Activated CD8-positive, alpha-beta memory T cell treated with anti-CD3 and anti-CD28 coated beads for 24 hours (primary cell): ENCODE measurements around the gene PPRC1.

Experiments
- DNase-seq: peaks from one replicate; pipeline ENCODE4 v3.0.0-alpha.2; 2020

PPRC1 gene

GRCh38 chr10:102132563-102133372 is at the start of gene PPRC1:
TSS of gene PPRC1 (plus strand) at chr10:102133040. CDS start at chr10:102133069, 29 bp downstream.
- DNase-seq: peak; percentile 97

- DNase-seq: no peak
Measured at GRCh38 chr10:102083541-102083940, 49.3 kb upstream of the PPRC1 start.

GRCh38 chr10:102085336-102085735 is 47.5 kb upstream of the PPRC1 start:
- no peak for DNase-seq

- no peak for DNase-seq
Measured at GRCh38 chr10:102086196-102086595, 46.6 kb upstream of the PPRC1 start.

DNA sequence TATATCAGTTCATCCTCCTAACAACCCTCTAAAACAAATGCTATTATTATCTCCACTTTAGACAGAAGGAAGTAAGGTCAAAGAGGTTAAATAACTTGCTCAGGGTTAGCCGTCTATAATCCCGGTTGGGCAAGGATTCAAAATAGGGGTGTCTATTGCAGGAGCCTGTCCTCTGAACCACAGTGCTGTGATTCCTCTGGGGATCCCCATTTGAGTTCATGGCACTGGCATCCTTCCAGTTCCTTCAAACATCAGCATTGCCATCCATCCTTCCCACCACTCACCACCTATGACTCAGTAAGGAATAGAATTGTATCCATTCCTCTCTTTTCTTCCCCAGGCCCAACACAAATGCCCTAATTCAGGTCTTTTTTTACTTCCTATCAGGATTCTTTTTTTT is 42.1 kb upstream of the PPRC1 start:
- DNase-seq: no peak

DNA sequence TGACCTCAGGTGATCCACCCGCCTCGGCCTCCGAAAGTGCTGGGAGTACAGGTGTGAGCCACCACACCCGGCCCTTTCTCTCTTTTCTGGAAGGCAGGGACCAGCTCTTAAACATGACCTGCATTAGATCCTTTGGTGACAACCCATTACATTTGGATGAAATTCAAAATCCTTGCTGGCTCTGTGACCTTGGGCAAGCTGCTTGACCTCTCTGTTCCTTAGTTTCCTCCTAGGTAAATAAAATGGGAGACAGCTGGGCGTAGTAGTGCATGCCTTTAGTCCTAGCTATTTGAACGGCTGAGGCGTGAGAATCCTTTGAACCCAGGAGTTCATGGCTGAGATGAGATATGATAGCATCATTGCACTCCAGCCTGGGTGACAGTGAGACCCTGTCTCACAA is 36.4 kb upstream of the PPRC1 start:
- no peak for DNase-seq

DNA sequence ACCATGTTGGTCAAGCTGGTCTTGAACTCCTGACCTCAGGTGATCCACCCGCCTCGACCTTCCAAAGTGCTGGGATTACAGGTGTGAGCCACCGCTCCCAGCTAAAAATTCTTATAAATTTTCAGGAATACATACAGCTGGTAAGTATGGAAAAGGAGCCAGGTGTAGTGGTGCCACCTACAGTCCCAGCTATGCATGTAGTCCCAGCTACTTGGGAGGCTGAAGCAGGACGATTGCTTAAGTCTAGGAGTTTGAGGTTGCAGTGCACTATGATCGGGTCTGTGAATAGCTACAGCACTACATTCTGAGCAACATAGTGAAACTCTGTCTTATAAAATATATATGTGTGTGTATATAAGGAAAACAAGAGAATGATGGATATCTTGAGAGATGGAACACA is 31.7 kb upstream of the PPRC1 start:
- DNase-seq: no peak

GRCh38 chr10:102102421-102102820 is 30.4 kb upstream of the PPRC1 start:
- no peak for DNase-seq

GRCh38 chr10:102106998-102107397 is 25.8 kb upstream of the PPRC1 start:
- no peak for DNase-seq

GRCh38 chr10:102109166-102110116 is 23.4 kb upstream of the PPRC1 start:
- no peak for DNase-seq

GRCh38 chr10:102111276-102111675 is 21.6 kb upstream of the PPRC1 start:
- no peak for DNase-seq

DNA sequence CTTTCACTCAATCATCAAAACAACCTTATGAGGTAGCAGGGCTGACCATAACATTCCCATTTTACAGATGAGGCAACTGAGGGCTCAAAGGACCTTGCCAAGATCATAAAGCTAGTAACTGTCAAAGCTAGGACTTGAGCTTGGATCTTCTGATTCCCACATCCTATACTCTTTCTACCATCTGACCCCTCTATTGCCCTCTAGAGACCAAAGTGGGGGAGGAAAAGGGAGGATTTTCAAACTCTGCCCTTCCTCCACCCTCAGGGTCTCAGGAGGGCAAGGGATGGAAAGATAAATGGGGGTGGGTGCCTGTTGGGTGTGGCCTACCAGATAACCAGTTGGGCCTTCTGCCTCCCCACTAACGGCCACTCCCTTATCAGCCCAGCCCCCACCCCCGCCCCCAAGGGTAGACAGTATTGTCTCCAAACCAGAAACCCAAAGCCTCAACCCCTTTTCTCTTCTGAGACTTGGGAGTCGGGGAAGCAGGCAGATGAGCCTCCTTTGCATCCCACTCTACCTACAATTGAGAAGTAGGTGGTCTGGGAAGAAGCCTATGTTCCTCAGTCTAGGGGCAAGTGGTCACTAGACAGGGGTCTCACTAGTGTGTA is 20.5 kb upstream of the PPRC1 start:
- DNase-seq: no peak

DNA sequence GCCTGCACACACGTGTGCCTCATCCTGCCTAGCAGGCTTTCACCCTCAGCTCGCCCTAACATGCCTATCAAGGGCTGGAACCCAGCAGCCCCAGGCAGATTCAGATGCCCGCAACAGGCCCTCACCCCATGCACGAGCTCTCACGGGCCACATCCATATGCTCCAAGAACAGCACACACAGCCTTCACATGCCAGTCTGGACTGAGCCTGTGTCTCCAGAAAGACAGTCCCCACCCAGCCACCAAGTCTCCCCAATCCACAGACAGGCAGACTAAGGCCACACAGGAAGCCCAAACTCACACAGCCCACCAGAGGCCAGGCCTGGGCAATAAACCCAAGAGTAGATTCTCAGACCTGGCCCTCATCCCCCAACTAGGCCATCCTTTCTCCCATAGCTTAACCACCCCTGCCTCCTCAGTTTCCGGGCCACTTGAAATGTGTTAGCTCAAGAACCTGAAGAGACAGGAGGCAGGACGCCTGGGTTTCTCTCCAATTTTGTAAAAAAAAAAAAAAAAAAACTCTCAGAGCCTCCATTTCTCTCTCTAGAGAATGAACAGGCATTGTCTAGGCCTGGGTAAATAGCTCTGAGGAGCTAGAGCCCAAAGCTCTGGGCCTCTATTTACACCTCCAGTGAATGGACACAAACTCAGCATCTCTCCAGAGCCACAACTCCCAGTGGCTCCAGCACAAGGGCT is 19.4 kb upstream of the PPRC1 start:
- peak; percentile 62 for DNase-seq

- peak; percentile 72 for DNase-seq
Measured at GRCh38 chr10:102113956-102114857, 18.6 kb upstream of the PPRC1 start.

DNA sequence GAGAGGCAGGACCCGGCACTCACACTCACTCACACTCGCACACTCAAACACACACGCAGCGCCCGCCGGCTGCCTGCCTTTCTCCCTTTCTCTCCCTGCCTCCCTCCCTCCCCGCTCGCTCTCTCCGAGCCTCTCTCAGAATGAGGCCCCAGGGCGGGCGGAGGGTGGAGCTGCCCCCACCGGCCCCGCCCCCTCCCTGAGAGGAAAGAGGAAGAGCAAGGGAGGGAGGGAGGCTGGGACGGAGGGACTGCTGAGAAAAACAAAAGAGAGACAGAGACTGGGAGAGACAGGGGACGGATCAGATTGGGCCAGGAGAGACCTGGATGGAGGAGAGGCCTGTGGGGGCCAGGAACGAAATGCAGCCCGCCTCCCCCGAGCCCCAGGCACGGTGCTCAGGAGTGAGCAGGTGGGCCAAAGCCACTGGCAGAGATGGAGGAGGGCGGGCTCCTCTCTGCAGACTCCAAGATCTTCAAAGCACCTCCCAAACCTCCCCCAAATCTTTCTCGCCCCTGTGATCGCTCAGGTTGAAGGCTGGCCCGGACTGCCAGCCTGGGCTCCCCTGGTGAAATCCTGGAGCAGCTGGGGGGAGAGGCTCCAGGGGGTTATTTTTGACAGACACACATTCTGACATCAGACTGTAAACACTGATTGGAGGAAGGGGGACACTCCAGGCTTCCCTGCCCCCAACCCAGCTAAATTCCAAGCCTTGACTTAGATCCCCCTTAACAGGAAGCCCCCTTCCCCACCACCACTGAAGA is 17.8 kb upstream of the PPRC1 start:
- DNase-seq: peak; percentile 93

- no peak for DNase-seq
Measured at GRCh38 chr10:102115775-102116174, 17.1 kb upstream of the PPRC1 start.

GRCh38 chr10:102116656-102117055 is 16.2 kb upstream of the PPRC1 start:
- DNase-seq: no peak

GRCh38 chr10:102117391-102118159 is 15.3 kb upstream of the PPRC1 start:
- peak; percentile 85 for DNase-seq

- peak; percentile 68 for DNase-seq
Measured at GRCh38 chr10:102118867-102119266, 14.0 kb upstream of the PPRC1 start.
